GM12891 (cell line): ENCODE data around the gene SHISA5.

Experiments
- PAX5 ChIP-seq: IDR thresholded peaks from 2 replicates; pipeline ENCODE4 v1.6.1; 2011; ENCODE audit warnings: low read length, moderate library complexity, mild to moderate bottlenecking; ENCODE audit not compliant: insufficient read depth, severe bottlenecking
- POLR2A ChIP-seq: IDR thresholded peaks from 2 replicates; pipeline ENCODE4 v1.6.1; 2011; ENCODE audit warnings: low read depth, low read length, control low read depth
- POLR2AphosphoS5 ChIP-seq: IDR thresholded peaks from 2 replicates; pipeline ENCODE4 v1.6.1; 2011; ENCODE audit warnings: low read depth, low read length, control low read depth
- POU2F2 ChIP-seq: IDR thresholded peaks from 2 replicates; pipeline ENCODE4 v1.6.1; 2011; ENCODE audit warnings: low read depth, mild to moderate bottlenecking, control low read depth, low read length, moderate library complexity
- SPI1 ChIP-seq: IDR thresholded peaks from 2 replicates; pipeline ENCODE4 v1.6.1; 2011; ENCODE audit warnings: low read depth, low read length, control low read depth
- TAF1 ChIP-seq: IDR thresholded peaks from 2 replicates; pipeline ENCODE4 v1.6.1; 2011; ENCODE audit warnings: low read depth, low read length, control low read depth

DNA sequence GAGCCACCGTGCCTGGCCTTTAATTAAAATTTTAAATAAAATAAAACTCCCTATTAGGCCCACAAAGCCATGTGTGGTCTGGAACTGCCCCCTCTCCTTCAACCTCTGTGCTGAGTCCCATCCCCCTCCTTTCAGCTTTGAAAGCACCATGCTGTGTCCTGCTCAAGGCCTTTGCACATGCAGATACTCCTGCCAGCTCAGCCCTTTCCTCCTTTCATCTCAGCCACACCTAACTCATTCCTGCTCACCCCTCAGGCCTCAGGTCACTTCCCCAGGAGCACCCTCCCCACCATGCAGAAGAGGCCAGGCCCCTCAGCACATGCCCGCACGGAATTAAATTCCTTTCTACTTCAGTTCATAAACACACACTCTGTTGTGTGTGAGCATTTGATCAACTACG, 29.4 kb downstream of the SHISA5 start:
- TF ChIP-seq POLR2A (no peak), POLR2AphosphoS5 (no peak), TAF1 (no peak), POU2F2 (no peak), SPI1 (no peak), PAX5 (no peak)
